ENCODE data around the gene CD164L2.

CD164L2 gene

GRCh38 chr1:27381969-27382762 lies 967 bp downstream of the CD164L2 start:
- DNase-seq: no peak

DNA sequence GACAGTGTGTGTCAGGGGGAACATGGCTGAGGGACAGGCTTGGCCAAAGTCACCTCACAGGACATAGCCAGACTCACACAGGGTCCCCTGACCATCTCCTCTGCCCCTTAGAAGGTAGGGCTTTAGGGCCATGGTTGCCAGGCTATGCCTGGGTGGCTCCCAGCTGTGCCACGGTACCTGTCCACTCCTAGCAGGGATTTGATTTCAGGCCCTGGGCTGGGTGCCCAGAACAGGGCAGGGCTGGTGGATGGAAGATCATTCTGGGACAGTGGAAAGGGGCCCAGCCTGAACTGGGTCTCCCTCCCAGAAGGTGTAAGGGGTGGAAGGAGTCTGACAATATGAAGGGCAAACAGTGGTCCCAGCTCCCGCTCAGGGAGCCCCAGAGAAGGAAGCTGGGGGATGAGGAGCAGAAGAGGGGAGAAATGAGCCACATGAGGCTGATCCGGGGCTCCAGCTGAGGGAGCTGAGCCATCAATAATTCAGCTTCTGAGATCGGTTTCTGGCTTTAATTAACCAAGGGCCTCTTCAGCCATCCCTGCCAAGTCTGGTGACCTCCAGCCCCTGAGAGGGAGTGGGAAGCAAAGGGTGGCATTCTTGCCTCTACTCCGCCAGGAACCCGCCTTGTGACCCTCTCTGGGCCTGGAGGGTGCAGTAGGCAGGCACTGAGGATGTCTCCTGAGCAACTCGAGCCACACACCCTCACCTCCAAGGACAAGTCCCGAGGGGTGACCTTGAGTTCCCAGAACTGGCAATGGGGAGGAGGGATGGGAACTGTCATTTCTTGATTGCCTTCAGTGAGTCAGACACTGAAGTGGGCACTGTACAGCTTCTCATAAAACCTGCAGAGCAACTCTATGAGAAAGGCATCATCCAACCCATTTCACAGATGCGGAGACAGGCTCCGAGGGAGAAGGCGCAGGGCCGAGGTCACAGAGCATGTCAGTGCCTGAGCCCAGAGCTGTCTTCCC lies 2.1 kb downstream of the CD164L2 start:
- DNase-seq: peak; percentile 13

- peak; percentile 39 for DNase-seq
These were observed 2.9 kb downstream of the CD164L2 start for GRCh38 chr1:27380224-27380623.

- DNase-seq: peak; percentile 16
These were observed 3.5 kb downstream of the CD164L2 start for GRCh38 chr1:27379564-27380122.

GRCh38 chr1:27377760-27378495 lies 5.2 kb downstream of the CD164L2 start:
- DNase-seq: no peak

GRCh38 chr1:27374362-27375086 lies 8.6 kb downstream of the CD164L2 start, which contains the start of gene FCN3:
Gene FCN3, minus strand, starts transcription at chr1:27374824. Its CDS starts 6 bp downstream, at chr1:27374818.
- DNase-seq: peak; percentile 15

- DNase-seq: peak; percentile 16
These were observed 10.1 kb downstream of the CD164L2 start for GRCh38 chr1:27372808-27373690.

- no peak for DNase-seq
These were observed 10.9 kb downstream of the CD164L2 start for GRCh38 chr1:27372022-27372807.

GRCh38 chr1:27368869-27369582 lies 14.1 kb downstream of the CD164L2 start:
- DNase-seq: peak; percentile 13

- peak; percentile 10 for DNase-seq
These were observed 15.9 kb downstream of the CD164L2 start for GRCh38 chr1:27367160-27367650.

DNA sequence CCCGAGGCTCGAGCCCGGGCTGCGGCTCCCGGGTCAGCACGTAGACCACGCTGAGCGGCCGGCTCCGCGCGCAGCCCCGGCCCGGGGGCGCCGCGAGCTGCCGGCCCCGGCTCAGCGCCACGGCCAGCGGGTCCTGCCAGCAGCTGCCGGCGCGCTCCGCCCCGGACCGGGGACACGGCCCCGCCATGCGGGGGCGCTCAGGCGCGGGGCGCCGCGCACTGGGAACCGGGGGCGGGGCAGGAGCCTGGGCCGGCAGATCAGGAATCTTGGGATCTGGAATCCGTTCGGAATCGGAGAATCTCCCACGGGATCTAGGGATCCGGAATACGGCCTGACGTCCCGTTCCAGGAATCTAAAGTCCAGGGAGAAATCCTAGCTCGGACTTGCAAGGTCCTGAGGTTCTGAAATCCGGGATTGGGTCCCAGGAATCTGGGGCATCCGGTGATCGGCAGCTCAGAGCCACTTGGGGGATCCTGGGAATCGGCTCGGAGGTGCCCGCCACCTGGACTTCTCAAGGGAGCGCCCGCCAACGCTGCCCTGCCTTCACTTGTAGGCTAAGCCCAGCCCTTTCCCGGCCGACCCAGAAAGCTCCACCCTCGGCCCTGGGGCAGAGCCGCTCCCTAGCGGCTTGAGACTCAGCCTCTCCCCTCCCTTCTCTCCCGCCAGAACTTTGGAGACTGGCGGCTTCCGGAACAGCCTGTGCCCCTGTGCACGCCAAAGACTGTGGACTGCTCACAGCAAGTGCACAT lies 16.5 kb downstream of the CD164L2 start, which contains the start of gene MAP3K6:
Gene MAP3K6, minus strand, starts transcription at position 551 of the 749 bp plus-strand sequence. Its CDS starts 364 bp downstream, at position 187.
- DNase-seq: peak; percentile 86

- DNase-seq: peak; percentile 89
These were observed 17.1 kb downstream of the CD164L2 start for GRCh38 chr1:27366113-27366410.

GRCh38 chr1:27365372-27366112 lies 17.6 kb downstream of the CD164L2 start:
- DNase-seq: peak; percentile 94

DNA sequence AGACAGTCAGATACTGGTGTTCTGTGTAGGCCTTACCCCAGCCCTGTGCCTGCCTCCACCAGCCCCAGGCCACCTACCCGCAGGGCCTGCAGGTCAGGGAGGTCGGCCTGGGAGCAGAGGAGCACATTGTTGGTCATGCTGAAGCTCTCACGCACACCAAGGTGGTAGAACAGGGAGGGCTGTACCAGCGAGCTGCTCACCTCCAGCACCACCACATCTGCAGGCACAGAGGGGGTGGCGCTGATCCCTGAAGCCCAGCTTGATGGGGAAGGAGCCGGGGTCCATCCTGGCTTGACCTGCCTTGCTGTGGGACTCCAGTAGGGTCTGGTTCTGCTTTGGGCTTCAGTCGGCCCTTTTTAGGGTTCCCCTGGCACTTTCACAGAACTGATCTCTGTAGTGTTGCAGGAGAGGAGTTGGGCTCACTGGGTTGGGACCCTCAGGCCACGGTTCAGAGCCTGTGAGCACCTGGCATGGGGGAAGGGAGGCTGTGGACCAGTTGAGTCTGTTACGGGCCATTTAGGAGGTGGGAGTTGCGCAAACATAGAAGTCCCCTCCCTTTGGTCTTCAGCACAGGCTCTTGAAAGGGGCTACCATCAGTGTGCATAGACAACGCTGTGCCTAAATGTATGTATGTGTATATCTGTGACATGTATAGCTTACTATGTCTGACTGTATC lies 18.3 kb downstream of the CD164L2 start:
- DNase-seq: peak; percentile 24

- DNase-seq: peak; percentile 19
These were observed 19.1 kb downstream of the CD164L2 start for GRCh38 chr1:27363766-27364695.

DNA sequence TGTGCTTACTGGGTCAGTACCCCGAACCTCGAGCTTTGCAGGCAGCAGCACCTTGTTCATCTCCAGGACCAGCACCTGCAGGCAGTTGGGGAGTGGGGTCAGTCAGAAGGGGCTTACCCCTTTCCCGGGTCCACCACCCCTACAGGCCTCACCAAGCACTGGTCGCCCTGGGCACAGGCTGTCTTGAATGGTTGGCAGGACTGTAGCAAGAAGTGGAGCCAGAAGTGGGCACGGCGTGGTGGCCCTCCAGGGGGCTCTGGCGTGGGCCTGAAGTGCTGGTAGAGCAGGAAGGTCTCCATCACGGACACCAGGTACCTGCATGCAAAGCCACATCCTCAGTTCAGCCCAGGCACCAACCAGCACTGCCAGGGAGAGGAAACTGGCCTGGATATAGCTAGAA lies 21.6 kb downstream of the CD164L2 start:
- DNase-seq: peak; percentile 21
